SH-SY5Y (cell line): ENCODE data around the gene C19orf67.

Experiments used
- GATA2 ChIP-seq: IDR thresholded peaks from 2 replicates; pipeline ENCODE4 v1.6.1; 2011; ENCODE audit warnings: mild to moderate bottlenecking, low read depth, low read length
- GATA3 ChIP-seq: IDR thresholded peaks from 2 replicates; pipeline ENCODE4 v1.6.1; 2011; ENCODE audit warnings: low read depth, mild to moderate bottlenecking, low read length, moderate library complexity

DNA sequence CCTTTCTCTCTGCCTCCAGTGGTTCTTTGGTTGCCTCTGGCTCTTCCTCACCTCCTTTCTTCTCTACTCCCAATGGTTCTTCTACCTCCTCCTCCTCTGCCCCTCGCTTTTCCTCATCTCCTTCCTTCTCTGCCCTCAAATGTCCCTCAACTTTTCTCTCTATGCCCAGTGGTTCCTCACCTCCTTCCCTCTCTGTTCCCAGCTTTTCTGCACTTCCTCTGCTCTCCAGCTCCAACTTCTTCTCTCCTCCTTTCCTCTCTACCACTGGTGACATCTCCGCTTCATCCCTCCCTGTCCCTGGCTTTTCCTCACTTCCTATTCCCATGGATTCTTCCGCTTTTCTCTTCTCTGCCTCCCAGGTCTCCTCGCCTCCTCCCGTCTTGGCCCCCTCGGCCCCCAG lies 31.5 kb downstream of the C19orf67 start:
- no peak for TF ChIP-seq GATA2
- TF ChIP-seq GATA3 = no peak
